Panc1 (cell line): ENCODE data around the gene ZCCHC17. TPM values are rescaled to one million over a fixed set of nuclear protein-coding genes. Genes with fewer than 3 reads are reported as not detected.

ENCODE experiments used
- ATAC-seq: fragments of 200-7000 bp; cut with Tn5 transposase; 2 replicates; pipeline ENCODE4 v1.9.1; 2020; ENCODE audit warnings: mild to moderate bottlenecking, moderate library complexity
- BruUV-seq: library from RNA; stranded (reverse); fragments of 400-500 nt; replicated peaks from 2 replicates; lab custom pipeline; 2021; lab: Mats Ljungman, UMichigan
- CTCF ChIA-PET: fragments of 300-600 bp; sonication (Branson Sonifier 250); formaldehyde crosslinking; loops from one replicate; lab custom pipeline; 2022; ENCODE audit warnings: antibody characterized with exemption; lab: Charles Lee
- POLR2A ChIA-PET: fragments of 300-600 bp; sonication (Branson Sonifier 250); formaldehyde crosslinking; loops from one replicate; lab custom pipeline; 2022; ENCODE audit warnings: antibody characterized with exemption; lab: Charles Lee
- DNase-seq: peaks from one replicate; pipeline ENCODE4 v3.0.0-alpha.2; 2010; ENCODE audit warnings: low read depth, low spot score
- H3K27ac ChIP-seq: 2 replicates; pipeline ENCODE4 v1.5.1; 2011; ENCODE audit warnings: mild to moderate bottlenecking, low read length, inconsistent platforms
- H3K27me3 ChIP-seq: fragments of 200-500 bp; sonication (Bioruptor generic); 2 replicates; pipeline ENCODE4 v1.6.0; 2014; ENCODE audit warnings: low read length, inconsistent platforms; ENCODE audit not compliant: control insufficient read depth, insufficient read depth
- H3K36me3 ChIP-seq: fragments of 200-500 bp; sonication (Bioruptor generic); 2 replicates; pipeline ENCODE4 v1.5.1; 2014; ENCODE audit warnings: inconsistent platforms, mild to moderate bottlenecking, low read length, moderate library complexity; ENCODE audit not compliant: control insufficient read depth, insufficient read depth
- H3K4me1 ChIP-seq: 2 replicates; pipeline ENCODE4 v1.5.1; 2011; ENCODE audit warnings: inconsistent platforms, mild to moderate bottlenecking, low read length, moderate library complexity; ENCODE audit not compliant: control insufficient read depth, insufficient read depth
- H3K4me3 ChIP-seq, 2 experiments: 2 replicates each; pipeline ENCODE4 v1.5.1; 2011 to 2012; ENCODE audit warnings: low read depth in 2 of 2, low read length in 2 of 2, mild to moderate bottlenecking in 2 of 2, inconsistent platforms in 1 of 2, moderate library complexity in 1 of 2
- H3K9me3 ChIP-seq: fragments of 200-500 bp; sonication (Bioruptor generic); 2 replicates; pipeline ENCODE4 v1.5.1; 2014; ENCODE audit warnings: low read depth, mild to moderate bottlenecking, inconsistent platforms, low read length, moderate library complexity; ENCODE audit not compliant: control insufficient read depth, insufficient read depth
- POLR2AphosphoS5 ChIP-seq: IDR thresholded peaks from 2 replicates; pipeline ENCODE4 v1.6.1; 2012; ENCODE audit warnings: mild to moderate bottlenecking, low read depth, low read length, moderate library complexity
- SIN3A ChIP-seq: IDR thresholded peaks from 2 replicates; pipeline ENCODE4 v1.6.1; 2012; ENCODE audit warnings: low read depth, mild to moderate bottlenecking, low read length, moderate library complexity, borderline replicate concordance; ENCODE audit not compliant: insufficient read depth
- TCF7L2 ChIP-seq: IDR thresholded peaks from 2 replicates; pipeline ENCODE4 v1.6.1; 2011; ENCODE audit warnings: mild to moderate bottlenecking, low read depth, low read length, inconsistent platforms
- in situ Hi-C: cut with HindIII; loops from 2 replicates; pipeline ENCODE4 v1.10.0; 2016; ENCODE audit warnings: low sequenced_read_pairs, low pct_unique_long_range_greater_than_20kb
- intact Hi-C: fragments of 100-400 bp; cut with micrococcal nuclease; formaldehyde crosslinking; loops from one replicate; pipeline ENCODE4 v1.10.0; 2022; ENCODE audit not compliant: unreplicated experiment
- total RNA-seq: library from RNA; stranded (reverse); gene quantifications from one replicate; pipeline ENCODE4 v1.2.1, GENCODE V29; 2021; ENCODE audit not compliant: unreplicated experiment
- TF ChIP-seq, protein P1 (sequence below): fragments of 450-650 bp; IDR thresholded peaks from 2 replicates; pipeline ENCODE4 v1.5.1; 2017; ENCODE audit warnings: mild to moderate bottlenecking
- TF ChIP-seq, protein P2 (sequence below), 2 experiments: IDR thresholded peaks; 2 replicates each; pipeline ENCODE4 v1.6.1; 2011 to 2012; ENCODE audit warnings: low read depth in 2 of 2, control low read depth in 1 of 2, low read length in 1 of 2, mild to moderate bottlenecking in 1 of 2, moderate library complexity in 1 of 2; ENCODE audit not compliant: insufficient read depth in 1 of 2

Gene ZCCHC17
- total RNA-seq, 1 experiment from 2014 or later = 30.6 TPM

DNA sequence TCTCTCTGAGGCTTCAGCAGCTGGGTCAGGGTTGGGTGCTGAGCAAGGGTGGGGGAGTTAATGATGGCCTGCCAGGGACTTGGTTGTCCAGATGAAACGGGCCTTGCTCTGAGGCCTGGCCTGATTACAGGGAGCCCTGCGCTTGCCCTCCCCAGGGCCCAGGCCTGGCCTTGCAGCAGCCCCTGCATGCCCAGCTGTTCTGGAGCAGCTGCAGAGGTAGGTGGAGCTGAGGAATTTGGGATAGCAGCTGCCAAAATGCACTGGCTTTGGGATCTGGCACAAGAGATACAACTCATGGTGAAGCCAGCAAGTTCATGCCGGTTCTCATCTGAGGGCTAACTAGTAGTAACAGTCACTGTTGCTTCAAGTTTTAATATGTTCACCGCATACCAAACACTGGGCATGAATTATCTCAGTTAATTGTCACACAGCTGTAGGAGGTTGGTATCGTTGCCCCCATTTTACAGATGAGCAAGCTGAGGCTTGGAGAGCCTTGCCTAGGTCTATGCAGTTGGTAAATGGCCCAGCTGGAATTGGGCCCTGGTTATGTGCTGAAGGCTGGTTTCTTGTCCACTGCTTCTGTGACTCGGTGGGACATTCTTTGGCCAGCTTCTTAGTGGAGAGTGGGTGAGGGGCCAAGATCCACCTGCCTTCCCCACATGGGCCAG is 108.9 kb downstream of the ZCCHC17 start:
- POLR2A ChIA-PET = interaction anchor here (0.7 kb wide), 1 partner anchor 355 kb away, joined by 4 read pairs; no protein-coding TSS in a partner anchor
- ATAC-seq (no peak), DNase-seq (no peak)
- Histone ChIP-seq H3K27me3 (no peaks in the 10 kb centered on the region), H3K36me3 (no peaks in the 10 kb centered on the region), H3K27ac (no peak overlapping the region), H3K9me3 (no peaks in the 10 kb centered on the region), H3K4me1 (no peaks in the 10 kb centered on the region), H3K4me3 (no peak overlapping the region)
- in situ Hi-C loops (no loop called here), intact Hi-C loops (no loop called here)
- no TSS peak for BruUV-seq
- TF ChIP-seq, protein P1, sequence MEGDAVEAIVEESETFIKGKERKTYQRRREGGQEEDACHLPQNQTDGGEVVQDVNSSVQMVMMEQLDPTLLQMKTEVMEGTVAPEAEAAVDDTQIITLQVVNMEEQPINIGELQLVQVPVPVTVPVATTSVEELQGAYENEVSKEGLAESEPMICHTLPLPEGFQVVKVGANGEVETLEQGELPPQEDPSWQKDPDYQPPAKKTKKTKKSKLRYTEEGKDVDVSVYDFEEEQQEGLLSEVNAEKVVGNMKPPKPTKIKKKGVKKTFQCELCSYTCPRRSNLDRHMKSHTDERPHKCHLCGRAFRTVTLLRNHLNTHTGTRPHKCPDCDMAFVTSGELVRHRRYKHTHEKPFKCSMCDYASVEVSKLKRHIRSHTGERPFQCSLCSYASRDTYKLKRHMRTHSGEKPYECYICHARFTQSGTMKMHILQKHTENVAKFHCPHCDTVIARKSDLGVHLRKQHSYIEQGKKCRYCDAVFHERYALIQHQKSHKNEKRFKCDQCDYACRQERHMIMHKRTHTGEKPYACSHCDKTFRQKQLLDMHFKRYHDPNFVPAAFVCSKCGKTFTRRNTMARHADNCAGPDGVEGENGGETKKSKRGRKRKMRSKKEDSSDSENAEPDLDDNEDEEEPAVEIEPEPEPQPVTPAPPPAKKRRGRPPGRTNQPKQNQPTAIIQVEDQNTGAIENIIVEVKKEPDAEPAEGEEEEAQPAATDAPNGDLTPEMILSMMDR = no peak
- TF ChIP-seq TCF7L2 = no peak
- TF ChIP-seq, protein P2, sequence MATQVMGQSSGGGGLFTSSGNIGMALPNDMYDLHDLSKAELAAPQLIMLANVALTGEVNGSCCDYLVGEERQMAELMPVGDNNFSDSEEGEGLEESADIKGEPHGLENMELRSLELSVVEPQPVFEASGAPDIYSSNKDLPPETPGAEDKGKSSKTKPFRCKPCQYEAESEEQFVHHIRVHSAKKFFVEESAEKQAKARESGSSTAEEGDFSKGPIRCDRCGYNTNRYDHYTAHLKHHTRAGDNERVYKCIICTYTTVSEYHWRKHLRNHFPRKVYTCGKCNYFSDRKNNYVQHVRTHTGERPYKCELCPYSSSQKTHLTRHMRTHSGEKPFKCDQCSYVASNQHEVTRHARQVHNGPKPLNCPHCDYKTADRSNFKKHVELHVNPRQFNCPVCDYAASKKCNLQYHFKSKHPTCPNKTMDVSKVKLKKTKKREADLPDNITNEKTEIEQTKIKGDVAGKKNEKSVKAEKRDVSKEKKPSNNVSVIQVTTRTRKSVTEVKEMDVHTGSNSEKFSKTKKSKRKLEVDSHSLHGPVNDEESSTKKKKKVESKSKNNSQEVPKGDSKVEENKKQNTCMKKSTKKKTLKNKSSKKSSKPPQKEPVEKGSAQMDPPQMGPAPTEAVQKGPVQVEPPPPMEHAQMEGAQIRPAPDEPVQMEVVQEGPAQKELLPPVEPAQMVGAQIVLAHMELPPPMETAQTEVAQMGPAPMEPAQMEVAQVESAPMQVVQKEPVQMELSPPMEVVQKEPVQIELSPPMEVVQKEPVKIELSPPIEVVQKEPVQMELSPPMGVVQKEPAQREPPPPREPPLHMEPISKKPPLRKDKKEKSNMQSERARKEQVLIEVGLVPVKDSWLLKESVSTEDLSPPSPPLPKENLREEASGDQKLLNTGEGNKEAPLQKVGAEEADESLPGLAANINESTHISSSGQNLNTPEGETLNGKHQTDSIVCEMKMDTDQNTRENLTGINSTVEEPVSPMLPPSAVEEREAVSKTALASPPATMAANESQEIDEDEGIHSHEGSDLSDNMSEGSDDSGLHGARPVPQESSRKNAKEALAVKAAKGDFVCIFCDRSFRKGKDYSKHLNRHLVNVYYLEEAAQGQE (IDR thresholded peaks at IDR 0.05; ENCODE audit: insufficient read depth in 1 of 2, low read depth in 2 of 2, low read length in 1 of 2) = no peak
- TF ChIP-seq SIN3A = no peak
- no peak for TF ChIP-seq POLR2AphosphoS5
- CTCF ChIA-PET = no interaction called here

DNA sequence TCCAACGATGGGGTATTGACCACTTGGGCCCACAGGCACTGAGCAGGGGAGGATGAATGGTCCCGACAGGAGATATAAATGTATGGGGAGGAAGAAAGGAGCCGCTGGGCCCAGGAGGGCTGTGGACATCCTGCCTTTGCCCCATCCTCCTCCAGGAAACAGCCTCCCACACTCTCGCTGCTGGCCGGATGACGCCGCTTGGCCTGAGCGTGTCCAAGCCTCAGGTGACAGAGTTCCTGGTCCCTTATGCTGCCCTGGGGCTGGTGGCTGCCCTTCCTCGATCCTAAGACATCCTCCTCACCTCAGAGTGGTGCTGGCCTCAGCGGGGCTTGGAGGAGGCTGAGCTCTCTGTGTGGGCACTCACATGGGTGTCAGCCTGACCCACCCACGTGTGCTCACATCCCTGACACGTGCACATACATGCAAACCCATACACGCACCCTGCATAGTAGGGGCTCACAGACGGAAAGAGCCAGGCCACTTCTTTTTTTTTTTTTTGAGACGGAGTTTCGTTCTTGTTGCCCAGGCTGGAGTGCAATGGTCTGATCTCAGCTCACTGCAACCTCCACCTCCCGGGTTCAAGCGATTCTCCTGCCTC is 110.3 kb downstream of the ZCCHC17 start:
- ATAC-seq (no peak), DNase-seq (no peak)
- intact Hi-C loops = no loop called here
- H3K4me3 ChIP-seq = no peak overlapping the region
- H3K36me3 ChIP-seq = no peaks in the 10 kb centered on the region
- BruUV-seq = no TSS peak
- CTCF ChIA-PET = no interaction called here
- no peaks in the 10 kb centered on the region for H3K9me3 ChIP-seq
- in situ Hi-C loops = no loop called here
- no peaks in the 10 kb centered on the region for H3K27me3 ChIP-seq
- H3K27ac ChIP-seq = no peak overlapping the region
- no peaks in the 10 kb centered on the region for H3K4me1 ChIP-seq
- TF ChIP-seq, protein P1 = no peak
- TF ChIP-seq, protein P2 (IDR thresholded peaks at IDR 0.05; ENCODE audit: insufficient read depth in 1 of 2, low read depth in 2 of 2, low read length in 1 of 2) = no peak
- TF ChIP-seq TCF7L2 (no peak), POLR2AphosphoS5 (no peak), SIN3A (no peak)
- POLR2A ChIA-PET = no interaction called here
